ENCODE results near the gene HHATL. TPM values are rescaled to one million over a fixed set of nuclear protein-coding genes. Genes with fewer than 3 reads are reported as not detected.
A peak's percentile ranks its signal among the peaks of the same experiment; 100 is the strongest.

The HHATL gene
- total and polyA plus RNA-seq, 4 donors = 0.17 TPM; not detected in 3

GRCh38 chr3:42653560-42654330 lies 48.9 kb downstream of the HHATL start, which contains the start of gene ZBTB47:
ZBTB47 (plus strand) TSS chr3:42653697; CDS start chr3:42658356, 4,659 bp downstream.
- peak within 1 kb of the TSS in 1 of 2 donors; percentile 16 for H3K9ac ChIP-seq (ENCODE audit: low read depth in 1 of 2, low read length in 2 of 2)
- peaks cover 2 to 5% (median 4%) of the 10 kb centered on the region in 4 donors for H3K36me3 ChIP-seq (ENCODE audit: control insufficient read depth in 4 of 4, insufficient read depth in 3 of 4, low read depth in 1 of 4, low read length in 3 of 4)
- WGBS = 18% methylated on average over 31 of the region's 31 CpGs
- no peak for TF ChIP-seq HNF4G (IDR thresholded peaks at IDR 0.05)
- TF ChIP-seq YY1 (IDR thresholded peaks at IDR 0.05) = no peak
- TF ChIP-seq ATF3 (IDR thresholded peaks at IDR 0.05) = no peak
- TF ChIP-seq REST (IDR thresholded peaks at IDR 0.05) = no peak
- no peak for TF ChIP-seq CTCF (IDR thresholded peaks at IDR 0.05; ENCODE audit: low read depth, low read length, missing input control)
- TF ChIP-seq FOXA2 (IDR thresholded peaks at IDR 0.05) = no peak
- no peak for TF ChIP-seq JUND (IDR thresholded peaks at IDR 0.05)
- peak; percentile 30 for DNase-seq (ENCODE audit: low spot score)
- peak within 1 kb of the TSS; percentile 42 to 89 (median 66) for H3K4me3 ChIP-seq (ENCODE audit: low read depth in 1 of 3, low read length in 3 of 3)
- H3K27ac ChIP-seq (ENCODE audit: low read depth in 1 of 2, low read length in 2 of 2) = peak within 1 kb of the TSS; percentile 26 to 39
- no peaks in the 10 kb centered on the region for H3K9me3 ChIP-seq (ENCODE audit: control insufficient read depth in 4 of 4, low read length in 3 of 4)
- no peaks in the 10 kb centered on the region for H3K27me3 ChIP-seq (ENCODE audit: control insufficient read depth in 4 of 4, insufficient read depth in 4 of 4, low read length in 3 of 4)
- peaks cover 5 to 15% (median 11%) of the 10 kb centered on the region in 4 donors for H3K4me1 ChIP-seq (ENCODE audit: control insufficient read depth in 4 of 4, insufficient read depth in 4 of 4, low read length in 3 of 4)

GRCh38 chr3:42653303-42653559 lies 49.4 kb downstream of the HHATL start:
- no peak for DNase-seq (ENCODE audit: low spot score)
- peak overlapping the region in 1 of 3 donors; percentile 89 for H3K4me3 ChIP-seq (ENCODE audit: low read depth in 1 of 3, low read length in 3 of 3)
- no peak for TF ChIP-seq JUND (IDR thresholded peaks at IDR 0.05)
- no peak for TF ChIP-seq CTCF (IDR thresholded peaks at IDR 0.05; ENCODE audit: low read depth, low read length, missing input control)
- TF ChIP-seq ATF3 (IDR thresholded peaks at IDR 0.05) = no peak
- no peak for TF ChIP-seq FOXA1 (IDR thresholded peaks at IDR 0.05)
- no peak for TF ChIP-seq EGR1 (IDR thresholded peaks at IDR 0.05; ENCODE audit: low read depth in 2 of 2)
- no peak for TF ChIP-seq GABPA (IDR thresholded peaks at IDR 0.05 in 1 of 2, conservative IDR thresholded peaks at IDR 0.05 in 1 of 2)
- TF ChIP-seq FOXA2 (IDR thresholded peaks at IDR 0.05) = no peak
- TF ChIP-seq HNF4A (conservative IDR thresholded peaks at IDR 0.05) = no peak
- TF ChIP-seq MAX (IDR thresholded peaks at IDR 0.05) = no peak
- no peak for TF ChIP-seq NR2F2 (IDR thresholded peaks at IDR 0.05)
- H3K36me3 ChIP-seq (ENCODE audit: control insufficient read depth in 4 of 4, insufficient read depth in 3 of 4, low read depth in 1 of 4, low read length in 3 of 4) = peaks cover under 1 to 5% (median 3%) of the 10 kb centered on the region in 4 donors
- H3K27me3 ChIP-seq (ENCODE audit: control insufficient read depth in 4 of 4, insufficient read depth in 4 of 4, low read length in 3 of 4) = no peaks in the 10 kb centered on the region
- peak overlapping the region; percentile 3 to 5 for H3K27ac ChIP-seq (ENCODE audit: low read depth in 1 of 2, low read length in 2 of 2)
- no peaks in the 10 kb centered on the region for H3K9me3 ChIP-seq (ENCODE audit: control insufficient read depth in 4 of 4, low read length in 3 of 4)
- 59% methylated on average over 3 of the region's 3 CpGs for WGBS
- H3K9ac ChIP-seq (ENCODE audit: low read depth in 1 of 2, low read length in 2 of 2) = no peak overlapping the region
- H3K4me1 ChIP-seq (ENCODE audit: control insufficient read depth in 4 of 4, insufficient read depth in 4 of 4, low read length in 3 of 4) = peaks cover 5 to 15% (median 11%) of the 10 kb centered on the region in 4 donors

Data from liver (tissue), 9 donors.